HG03045 (cell line): ENCODE results near the gene RAPGEF1.

Experiments
- ATAC-seq: cut with Tn5 transposase; IDR thresholded peaks from one replicate; pipeline ENCODE4 v1.9.1; 2021; ENCODE audit warnings: mild to moderate bottlenecking, moderate library complexity; ENCODE audit not compliant: unreplicated experiment

RAPGEF1 gene

DNA sequence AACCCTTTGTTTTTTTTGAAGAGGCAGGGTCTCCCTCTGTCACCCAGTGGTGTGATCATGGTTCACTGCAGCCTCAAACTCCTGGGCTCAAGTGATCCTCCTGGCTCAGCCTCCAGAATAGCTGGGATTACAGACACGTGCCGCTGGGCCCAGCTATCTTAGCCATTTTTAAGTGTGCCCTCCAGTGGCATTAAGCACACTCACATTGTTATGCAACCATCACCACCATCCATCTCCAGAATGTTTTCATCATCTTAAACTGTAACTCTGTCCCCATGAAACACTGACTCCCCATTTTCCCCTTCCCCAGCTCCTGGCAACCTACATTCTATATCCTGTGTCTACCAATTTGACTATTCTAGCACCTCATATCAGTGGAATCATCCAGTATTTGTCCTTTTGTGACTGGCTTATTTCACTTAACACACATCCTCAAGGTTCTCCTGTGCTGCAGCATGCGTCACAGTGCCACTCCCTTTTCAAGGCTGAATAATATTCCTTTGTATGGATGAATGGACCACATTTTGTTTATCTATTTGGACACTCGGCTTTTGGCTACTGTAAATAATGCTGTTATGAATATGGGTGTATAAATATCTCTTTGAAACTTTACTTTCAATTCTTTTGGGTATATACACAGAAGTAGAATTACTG lies 12.5 kb upstream of the RAPGEF1 start:
- no peak for ATAC-seq

DNA sequence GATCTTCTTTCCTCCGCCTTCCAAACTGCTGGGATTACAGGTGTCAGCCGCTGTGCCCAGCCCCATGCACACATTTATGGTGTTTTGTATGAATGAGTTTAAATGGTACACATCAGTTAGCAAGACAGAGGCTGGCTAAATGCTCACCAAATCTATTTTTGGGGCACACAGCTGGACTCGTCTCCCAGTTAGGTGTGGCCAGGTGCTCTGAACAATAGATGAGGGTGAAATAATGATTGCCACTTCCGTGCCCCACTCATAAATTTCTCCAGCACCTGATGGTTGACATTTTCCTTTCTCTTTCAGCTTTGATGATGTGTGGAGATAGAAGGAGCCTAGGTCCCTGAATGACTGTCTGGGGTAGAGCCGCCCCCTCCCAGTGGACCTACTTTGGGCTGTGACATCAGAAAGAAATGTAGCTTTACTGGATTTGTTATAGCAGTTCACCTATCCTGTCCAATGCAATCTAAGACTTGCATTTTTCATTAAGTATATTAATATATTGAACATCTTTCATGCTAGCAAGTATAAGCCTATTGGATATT lies 8.6 kb upstream of the RAPGEF1 start:
- ATAC-seq: no peak

DNA sequence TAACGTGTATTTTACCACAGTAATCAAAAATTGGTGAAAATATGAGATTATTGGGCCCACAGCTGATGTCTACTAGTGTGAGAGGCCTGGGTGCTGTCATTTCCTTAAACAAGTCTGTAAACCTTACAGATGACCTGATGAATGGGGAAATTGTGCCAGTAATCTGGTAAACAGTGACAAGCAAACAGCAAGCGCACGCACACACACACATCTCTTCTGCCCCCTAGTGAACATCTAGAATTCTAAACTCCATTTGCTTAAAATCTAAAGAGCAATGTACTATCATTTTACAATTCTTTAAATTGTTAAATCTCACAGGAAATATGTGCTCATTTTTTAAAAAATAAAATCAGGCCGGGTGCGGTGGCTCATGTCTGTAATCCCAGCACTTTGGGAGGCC lies 7.5 kb upstream of the RAPGEF1 start:
- ATAC-seq: no peak

DNA sequence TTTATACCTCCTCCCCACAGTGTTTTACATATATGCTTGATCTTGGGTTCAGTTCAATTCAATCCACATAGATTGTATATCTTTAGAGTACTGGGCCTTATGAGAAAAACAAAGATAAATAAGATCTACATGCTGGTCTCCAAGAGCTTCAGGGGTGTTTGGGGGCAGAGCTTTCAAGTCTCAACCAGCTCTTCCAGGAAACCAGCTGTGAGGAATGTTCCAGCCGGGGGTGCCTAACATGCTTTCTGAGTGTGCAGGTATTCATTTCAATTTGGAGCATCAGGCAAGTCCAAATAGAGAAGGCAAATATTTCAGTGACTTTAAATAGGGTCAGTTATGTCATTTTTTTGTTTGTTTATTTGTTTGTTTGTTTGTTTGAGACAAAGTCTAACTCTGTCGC lies 5.7 kb upstream of the RAPGEF1 start:
- ATAC-seq: no peak

DNA sequence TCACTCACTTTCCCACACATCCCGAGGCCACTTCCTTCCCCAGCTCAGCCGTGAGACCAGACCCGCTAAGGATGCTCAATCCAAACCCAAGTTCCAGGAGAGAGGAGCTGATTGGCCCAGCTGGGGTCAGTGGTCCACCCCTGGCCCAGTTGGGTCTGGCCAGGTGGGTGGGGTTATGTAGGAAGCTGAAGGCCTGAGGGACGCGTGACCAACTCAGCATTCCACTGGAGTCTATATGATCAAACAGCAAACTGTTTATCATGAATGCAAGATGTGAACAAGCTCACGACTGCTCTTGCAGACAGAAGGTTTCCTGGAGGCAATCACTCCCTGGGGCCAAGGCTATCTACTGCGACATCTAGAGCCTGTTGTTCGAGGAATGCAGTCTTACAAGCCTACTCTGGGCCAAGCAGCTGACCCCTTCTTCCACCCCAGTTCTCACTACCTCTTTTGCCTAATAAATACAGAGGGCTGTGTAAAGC lies 4.9 kb upstream of the RAPGEF1 start:
- ATAC-seq: no peak

DNA sequence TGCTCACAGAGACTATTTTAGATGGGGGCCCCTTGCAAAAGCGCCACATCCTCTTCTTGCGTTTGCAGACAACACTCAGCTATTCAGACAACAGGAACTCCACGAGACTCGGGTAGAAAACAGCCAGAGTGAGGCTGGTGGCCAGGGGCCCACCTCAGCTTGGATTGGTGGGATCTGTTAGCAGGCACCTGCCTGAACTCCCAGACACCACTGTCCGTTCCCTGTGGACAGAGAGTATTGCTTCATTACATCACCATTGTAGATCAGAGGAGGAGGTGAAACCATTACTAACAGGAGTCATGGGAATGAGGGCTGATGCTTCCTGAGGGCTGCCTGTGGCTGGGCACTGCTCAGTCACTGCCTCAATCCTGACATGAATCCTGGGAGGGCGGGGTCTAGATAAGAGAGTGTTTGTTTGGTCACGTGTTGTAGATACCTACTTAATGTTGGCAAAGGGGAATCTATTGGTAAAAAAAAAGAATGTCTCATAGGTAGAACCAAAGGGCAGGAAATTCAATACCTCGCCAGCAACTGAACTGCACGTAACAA lies 4.4 kb upstream of the RAPGEF1 start:
- ATAC-seq: no peak

DNA sequence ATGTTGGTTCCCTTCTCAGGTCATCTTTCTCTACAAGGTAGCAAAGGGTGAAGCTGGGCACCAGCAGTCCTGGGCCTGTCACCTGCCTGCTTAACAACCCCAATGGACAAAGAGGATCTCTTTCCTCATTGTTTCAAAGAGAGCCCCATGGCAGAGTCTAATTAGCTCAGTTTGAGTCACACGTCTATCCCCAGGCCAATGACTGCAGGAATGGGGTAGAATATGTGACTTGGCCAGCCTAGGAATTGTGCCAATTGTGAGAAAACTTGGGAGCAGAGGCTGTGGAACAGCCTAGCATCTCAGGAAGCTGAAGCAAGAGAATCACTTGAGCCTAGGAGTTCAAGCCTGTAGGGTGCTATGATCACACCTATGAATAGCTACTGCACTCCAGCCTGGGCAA lies 3.6 kb upstream of the RAPGEF1 start:
- ATAC-seq: no peak

DNA sequence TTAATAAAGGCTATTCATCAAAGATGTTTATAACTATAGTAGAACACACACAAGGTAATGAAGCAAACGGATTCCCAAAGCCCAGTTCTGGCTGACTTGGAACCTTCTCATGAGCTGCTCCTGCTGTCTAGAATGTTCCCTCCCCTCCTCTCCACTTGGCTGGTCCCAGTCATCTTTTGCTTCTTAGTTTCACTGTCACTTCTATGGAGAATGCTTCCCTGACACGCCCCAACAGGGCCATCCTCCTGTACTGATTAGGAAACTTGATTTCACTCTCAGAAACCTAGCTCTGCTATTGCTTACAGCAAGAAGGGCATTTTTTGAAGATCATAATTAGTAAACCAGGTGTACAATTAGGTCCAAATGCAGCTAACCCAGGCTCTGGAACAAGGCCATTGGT lies 3.2 kb upstream of the RAPGEF1 start:
- ATAC-seq: no peak

DNA sequence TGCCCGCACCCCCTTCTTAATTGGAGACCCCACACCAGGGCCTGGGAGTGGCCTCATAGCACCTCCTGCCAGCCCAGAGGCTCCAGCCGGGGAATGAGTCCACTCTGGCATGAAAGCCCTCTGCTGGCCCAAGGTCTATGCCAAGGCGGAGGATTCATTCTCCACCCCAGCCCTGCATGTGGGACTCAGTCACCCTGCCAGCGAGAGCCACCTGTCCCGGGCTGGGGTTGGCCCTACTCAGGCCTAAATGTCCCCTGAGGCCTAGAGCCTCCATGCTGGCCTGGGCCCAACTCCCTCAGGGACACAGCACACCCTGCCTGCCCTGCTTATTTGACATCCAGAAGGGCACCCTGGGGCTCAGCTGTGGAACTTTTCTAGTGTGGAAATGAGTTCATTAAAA lies 1.0 kb upstream of the RAPGEF1 start:
- ATAC-seq: no peak

DNA sequence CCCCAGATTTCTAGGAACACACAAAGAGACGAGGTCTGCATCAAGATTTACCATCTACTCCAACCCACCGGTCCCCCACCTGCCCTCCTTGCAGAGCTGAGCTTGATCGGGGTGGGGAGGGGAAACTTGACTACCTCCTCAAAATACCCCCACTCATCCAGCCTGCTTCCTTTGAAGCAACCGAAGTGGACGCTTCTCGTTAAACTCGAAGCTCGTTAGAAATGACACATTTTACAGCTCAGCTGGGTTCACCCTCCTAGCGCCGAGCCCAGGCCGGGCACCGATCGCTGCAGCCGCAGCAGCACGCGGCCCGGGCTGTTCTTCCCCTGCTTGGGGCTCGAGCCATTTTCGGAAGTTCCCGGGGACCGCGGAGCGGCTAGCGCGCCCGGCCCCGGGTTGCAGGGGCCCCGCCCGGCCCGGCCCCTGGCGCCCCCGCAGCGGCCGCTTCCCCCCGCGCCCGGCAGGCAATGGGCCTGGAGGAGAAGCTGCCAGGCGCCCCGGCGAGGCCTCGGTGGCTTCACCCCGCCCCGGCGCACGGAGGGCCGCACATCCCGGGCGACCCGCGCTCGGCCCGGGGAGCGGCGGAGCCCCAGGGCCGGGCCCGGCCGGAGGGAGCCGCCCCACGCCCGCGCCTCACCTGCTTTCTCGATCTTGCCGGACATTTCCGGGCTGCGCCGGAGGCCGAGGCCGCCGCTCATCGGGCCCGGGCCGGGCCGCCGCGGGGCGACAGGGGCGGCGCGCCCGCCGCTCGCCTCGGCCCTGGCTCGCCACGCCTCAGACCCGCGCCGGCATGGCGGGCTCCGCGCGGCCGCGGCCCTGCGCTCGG lies 530 bp downstream of the RAPGEF1 start:
- ATAC-seq: peak; percentile 31

DNA sequence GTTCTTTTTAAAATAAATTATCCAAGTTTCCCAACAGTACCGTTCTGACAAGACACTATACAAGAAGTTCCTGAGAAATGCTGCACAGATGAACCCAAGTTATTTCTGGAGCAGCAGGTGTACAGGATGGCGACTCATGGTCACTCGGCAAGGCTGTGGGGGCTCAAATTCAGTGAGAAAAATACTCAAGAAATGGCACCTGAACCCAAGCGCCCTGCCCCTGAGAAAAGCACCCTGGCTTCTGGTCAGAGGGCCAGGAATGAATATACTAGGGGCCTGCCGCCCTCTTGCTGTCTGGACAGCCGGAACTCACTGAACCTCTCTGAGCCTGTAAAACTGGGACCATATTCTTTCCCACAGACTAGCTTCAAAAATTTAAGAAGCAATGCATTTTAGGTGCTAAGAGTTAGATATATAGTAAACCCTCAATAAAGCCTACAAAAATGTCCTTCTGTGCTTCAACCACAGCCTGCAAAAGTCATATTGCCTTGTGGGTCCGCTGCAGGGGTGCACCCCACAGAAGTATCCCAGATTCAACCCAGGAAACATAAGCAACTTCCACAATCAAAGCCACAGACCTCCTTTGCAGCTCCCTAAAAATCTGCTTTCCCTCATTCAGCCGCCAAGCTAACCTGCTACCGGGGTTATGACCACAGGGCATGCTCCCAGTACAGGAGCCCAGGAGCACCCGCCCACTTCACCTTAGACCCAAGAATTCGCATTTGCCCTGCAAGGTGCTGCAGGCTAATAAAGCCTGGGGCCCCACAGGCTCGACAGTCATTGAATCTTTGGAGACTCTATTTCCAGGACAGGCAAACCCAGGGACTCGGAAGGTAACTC lies 1.4 kb downstream of the RAPGEF1 start:
- no peak for ATAC-seq

DNA sequence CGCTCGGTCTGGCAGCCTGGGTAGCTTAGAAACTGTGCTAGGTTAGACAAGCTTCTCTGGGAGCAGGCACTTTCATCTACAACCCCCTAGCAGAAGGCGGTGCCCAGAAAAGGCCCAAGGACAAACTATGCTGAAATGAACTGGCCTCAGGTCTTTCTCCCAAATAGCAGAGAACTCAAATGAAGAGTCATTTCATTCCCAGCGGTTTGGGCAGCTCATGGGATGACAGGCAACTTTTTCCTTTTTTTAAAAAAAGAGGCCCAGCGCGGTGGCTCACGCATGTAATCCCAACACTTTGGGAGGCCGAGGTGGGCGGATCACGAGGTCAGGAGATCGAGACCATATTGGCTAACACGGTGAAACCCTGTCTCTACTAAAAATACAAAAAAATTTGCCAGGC lies 2.5 kb downstream of the RAPGEF1 start:
- ATAC-seq: no peak

DNA sequence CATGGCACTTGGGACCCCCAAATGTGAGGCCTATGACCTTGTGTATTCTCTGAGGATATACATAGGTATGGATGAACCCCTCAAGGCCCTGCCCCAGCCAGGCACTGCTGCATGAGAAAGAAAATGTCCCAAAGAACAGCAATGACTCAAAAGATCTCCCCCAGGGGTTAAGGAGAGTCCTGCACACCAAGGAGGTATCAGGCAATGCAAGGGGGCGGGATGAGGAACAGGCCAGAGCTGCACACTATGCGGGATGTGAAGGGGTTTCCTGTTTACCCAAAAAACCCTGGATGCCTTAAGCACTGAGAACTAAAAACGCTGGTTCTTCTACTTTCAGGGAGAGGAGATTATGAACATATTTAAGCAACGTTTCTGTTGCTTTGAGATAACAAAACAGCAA lies 3.4 kb downstream of the RAPGEF1 start:
- no peak for ATAC-seq

DNA sequence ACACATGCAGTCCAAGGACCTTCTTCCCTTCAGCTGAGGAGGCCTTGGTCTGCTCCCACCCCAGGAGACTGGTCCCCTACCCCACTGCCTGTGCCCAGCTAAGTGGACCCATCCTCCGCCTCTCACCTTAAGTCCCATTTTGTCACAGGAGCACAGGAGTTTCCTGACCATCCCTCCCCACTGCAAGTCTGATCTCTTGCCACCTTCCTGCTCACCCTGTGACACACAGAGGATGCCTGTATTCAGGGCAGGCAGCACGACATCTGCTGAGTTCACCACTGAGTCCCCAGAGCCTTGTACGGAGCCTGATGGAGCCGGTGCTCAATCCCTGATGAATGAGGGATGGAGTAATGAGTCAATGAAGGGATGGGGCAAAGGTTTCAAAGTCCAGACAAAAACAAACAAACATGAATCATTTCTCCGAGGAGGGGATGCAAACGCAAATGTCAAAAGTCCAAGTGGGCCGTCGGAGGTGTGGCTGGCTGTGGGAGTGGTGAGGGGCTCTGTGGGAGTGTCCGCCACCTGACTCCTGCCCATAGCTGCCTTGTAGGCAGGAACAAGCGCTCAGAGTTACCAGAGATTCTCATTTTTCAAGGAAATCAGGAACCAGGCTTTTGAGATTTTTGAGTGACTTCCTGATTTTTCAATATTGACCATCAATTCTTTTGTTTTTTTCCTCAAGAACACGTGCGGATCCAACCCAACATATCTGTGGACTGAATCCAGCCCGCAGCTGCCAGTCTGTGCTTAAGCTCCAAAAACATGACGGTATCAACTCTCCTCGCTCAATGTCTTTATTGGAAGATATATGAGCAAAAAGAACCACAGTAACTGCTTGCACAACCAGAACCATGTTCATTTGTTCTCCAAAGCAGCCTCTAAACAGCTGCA lies 4.4 kb downstream of the RAPGEF1 start:
- no peak for ATAC-seq

DNA sequence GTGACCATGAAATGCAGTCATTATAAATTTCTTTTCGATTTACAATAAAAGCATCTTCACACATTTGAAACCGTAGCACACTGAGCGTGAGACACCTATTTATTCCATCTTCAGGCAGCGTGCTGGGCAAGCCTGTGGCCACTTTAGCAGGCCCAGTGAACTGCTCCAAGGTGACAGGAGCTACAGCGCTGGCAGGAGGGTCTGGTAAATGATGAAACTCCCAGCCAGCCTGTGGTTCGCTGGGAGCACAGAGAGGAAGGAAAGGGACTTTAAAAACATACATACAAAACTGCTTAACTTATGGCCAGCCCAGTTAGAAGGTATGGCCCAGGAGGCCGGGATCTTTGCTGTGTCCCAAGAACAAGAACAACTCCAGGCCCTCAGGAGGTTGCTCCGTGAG lies 5.1 kb downstream of the RAPGEF1 start:
- no peak for ATAC-seq

DNA sequence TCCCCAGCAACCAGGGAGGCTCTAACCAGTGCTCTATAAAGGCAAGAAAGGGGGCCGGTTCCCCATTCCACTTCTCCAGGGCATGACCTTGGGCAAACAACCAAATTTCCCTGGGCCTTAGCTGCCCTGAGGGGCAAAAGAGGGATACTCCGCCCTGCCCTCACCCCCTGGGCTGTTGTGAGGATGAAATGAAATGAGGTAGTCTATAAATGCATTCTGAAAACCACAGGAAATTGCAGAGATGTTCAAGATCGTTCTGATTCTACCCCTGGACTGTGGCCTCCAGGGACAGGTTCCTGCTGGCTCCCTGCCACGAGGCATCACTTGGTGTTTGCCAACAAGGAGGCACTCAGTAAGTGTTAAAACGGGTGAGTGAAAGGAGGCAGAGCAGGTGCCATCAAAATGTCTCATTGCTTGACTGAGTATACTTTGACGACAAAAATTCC lies 5.7 kb downstream of the RAPGEF1 start:
- no peak for ATAC-seq

DNA sequence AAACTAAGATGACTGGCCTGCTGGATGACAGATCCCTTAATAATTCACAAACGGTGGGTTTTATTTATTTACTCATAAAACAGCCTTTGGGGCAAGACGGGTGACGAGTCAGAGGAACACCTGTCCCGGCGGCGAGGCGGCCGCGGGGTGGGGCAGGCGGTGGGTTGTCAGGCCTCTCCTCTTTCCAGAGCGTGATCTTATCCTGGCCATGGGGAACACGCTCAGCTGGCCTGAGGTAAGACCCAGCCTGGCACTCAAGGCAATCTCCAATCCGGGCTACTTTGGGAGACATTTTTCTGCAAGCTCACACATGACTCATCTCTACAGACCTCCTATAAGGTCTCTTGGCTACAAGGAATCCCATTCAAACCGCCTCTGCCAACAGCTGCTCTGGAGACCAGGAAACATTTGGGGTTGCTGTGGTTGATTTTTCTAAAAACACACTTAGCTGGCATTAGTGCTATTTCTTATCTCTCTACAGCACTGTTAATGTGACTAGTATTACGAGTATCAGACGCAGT lies 6.3 kb downstream of the RAPGEF1 start:
- ATAC-seq: no peak

DNA sequence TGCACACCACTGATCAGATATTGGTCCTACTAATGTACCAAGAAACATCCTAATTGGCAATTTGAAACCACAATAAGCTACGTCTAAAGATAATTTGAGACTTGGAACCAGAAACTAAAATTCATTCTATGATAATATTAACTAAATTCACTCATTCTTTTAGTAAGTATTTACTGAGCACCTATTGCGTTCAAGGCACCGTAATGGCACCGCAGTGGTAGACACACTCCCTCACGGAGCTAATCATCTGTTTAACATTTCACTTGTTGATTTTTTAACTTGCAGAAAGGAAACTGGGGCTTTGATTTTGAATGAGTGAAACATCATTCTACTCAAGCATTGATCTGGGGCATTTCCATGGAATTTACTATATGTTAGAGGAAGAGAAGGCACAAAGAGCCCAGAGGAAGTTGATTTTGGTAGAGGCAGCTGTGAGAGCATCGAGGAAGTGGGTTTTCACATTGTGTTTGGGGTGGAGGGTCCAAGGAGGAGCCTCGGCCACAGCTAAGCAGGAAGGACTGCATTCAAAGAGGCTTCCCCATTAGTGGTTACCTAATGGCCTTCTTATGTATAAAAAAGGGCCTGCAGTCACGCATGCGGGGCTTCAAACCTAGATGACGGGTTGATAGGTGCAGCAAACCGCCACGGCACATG lies 7.1 kb downstream of the RAPGEF1 start:
- no peak for ATAC-seq

DNA sequence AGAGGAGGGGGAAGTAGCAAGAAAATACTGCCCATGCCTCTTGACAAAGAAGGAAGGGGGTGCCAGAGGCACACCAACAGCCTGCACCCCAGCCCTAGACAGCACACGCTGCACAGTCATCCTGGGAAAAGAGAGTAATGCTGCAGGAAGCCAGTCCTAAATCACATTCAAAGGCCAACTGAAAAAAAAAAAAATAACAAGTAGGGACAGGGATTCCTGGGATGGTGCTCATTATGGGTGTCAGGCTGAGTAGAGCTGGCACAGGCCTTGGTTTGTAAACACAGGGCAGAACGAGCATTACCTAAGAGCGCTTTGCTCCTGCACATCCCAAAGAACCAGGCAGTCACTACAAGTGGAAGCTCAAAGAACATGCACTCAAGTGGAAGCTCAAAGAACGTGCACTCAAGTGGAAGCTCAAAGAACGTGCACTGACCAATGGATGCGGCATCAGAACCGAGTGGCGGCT lies 7.8 kb downstream of the RAPGEF1 start:
- ATAC-seq: no peak
